ENCODE results near the gene MAGI2. TPM values are rescaled to one million over a fixed set of nuclear protein-coding genes. Genes with fewer than 3 reads are reported as not detected.

Gene MAGI2
- total RNA-seq, 1 donor from 2014 or later: 4.0 TPM

GRCh38 chr7:78020136-78020873 is 1433.2 kb downstream of the MAGI2 start:
- no peaks in the 10 kb centered on the region for H3K9me3 ChIP-seq
- H3K4me1 ChIP-seq: peaks cover 4 to 10% of the 10 kb centered on the region in 2 donors
- no peaks in the 10 kb centered on the region for H3K36me3 ChIP-seq
- intact Hi-C loops (cut with DNase I): loop anchor here (2.0 kb wide), 2 partner anchors 204 to 1156 kb away; no protein-coding TSS in a partner anchor
- no peaks in the 10 kb centered on the region for H3K27me3 ChIP-seq
- peak overlapping the region; percentile 63 to 78 for H3K4me3 ChIP-seq
- DNase-seq (ENCODE audit: low spot score in 2 of 2): peak in 1 of 2 donors; percentile 76
- TF ChIP-seq, protein P1, sequence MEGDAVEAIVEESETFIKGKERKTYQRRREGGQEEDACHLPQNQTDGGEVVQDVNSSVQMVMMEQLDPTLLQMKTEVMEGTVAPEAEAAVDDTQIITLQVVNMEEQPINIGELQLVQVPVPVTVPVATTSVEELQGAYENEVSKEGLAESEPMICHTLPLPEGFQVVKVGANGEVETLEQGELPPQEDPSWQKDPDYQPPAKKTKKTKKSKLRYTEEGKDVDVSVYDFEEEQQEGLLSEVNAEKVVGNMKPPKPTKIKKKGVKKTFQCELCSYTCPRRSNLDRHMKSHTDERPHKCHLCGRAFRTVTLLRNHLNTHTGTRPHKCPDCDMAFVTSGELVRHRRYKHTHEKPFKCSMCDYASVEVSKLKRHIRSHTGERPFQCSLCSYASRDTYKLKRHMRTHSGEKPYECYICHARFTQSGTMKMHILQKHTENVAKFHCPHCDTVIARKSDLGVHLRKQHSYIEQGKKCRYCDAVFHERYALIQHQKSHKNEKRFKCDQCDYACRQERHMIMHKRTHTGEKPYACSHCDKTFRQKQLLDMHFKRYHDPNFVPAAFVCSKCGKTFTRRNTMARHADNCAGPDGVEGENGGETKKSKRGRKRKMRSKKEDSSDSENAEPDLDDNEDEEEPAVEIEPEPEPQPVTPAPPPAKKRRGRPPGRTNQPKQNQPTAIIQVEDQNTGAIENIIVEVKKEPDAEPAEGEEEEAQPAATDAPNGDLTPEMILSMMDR (IDR thresholded peaks at IDR 0.05): peak; percentile 56 to 70 (median 63)
- H3K27ac ChIP-seq: peak overlapping the region; percentile 100

DNA sequence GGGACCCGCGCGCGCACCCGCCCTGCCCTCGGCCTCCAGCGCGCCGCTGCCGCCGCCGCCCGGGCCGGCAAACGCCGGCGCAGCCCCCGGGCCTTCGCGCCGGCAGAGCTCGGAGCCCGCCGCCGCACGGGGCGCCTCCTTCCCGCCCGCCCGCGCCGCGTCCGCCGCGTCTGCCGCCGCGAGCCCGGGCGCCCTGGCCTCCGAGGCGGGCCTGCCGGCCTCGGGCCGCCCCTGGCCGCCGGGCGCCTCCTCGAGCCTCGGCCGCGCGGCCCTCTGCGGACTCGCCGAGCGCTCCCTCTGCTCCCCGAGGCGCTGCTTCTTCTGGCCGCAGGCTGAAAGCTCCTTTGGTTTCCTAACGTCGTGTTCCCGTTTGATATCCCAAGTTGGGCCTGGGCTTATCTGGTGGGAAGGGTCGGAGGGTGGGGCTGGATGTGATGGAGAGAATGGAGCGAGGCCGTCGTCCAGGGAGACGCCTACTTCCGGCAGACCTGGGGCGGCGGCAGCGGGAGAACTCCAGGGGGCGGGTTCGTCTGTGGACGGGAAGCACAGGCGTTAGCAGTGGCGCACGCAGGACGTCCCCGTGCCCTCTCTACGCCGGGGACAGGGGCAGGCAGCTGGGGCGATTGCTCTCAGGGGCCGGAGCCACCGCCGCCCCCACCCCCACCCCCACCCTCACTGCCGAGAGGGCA is 1433.9 kb downstream of the MAGI2 start:
- intact Hi-C loops (cut with DNase I): loop anchor here (2.0 to 5.0 kb wide), 7 partner anchors 35 to 1433 kb away; partner anchors contain the start of genes MAGI2, PHTF2 and TMEM60
- DNase-seq (ENCODE audit: low spot score in 2 of 2): peak; percentile 69 to 97
- Histone ChIP-seq H3K27me3 (no peaks in the 10 kb centered on the region), H3K4me3 (peak overlapping the region; percentile 63 to 78), H3K27ac (peak overlapping the region; percentile 100), H3K36me3 (no peaks in the 10 kb centered on the region), H3K4me1 (peaks cover 4 to 10% of the 10 kb centered on the region in 2 donors), H3K9me3 (no peaks in the 10 kb centered on the region)
- TF ChIP-seq, protein P1 (IDR thresholded peaks at IDR 0.05): peak in 1 of 3 experiments; percentile 19

GRCh38 chr7:78018641-78019446 is 1434.6 kb downstream of the MAGI2 start:
- peak in 1 of 2 donors; percentile 77 for DNase-seq (ENCODE audit: low spot score in 2 of 2)
- TF ChIP-seq, protein P1 (IDR thresholded peaks at IDR 0.05): peak in 1 of 3 experiments; percentile 31
- Histone ChIP-seq H3K36me3 (no peaks in the 10 kb centered on the region), H3K4me1 (peaks cover 4 to 10% of the 10 kb centered on the region in 2 donors), H3K9me3 (no peaks in the 10 kb centered on the region), H3K4me3 (peak overlapping the region; percentile 58 to 74), H3K27me3 (no peaks in the 10 kb centered on the region), H3K27ac (peak overlapping the region; percentile 93 to 94)
- intact Hi-C loops (cut with DNase I): loop anchor here (2.0 to 5.0 kb wide), 5 partner anchors 34 to 1434 kb away; partner anchors contain the start of genes MAGI2, PHTF2 and TMEM60

GRCh38 chr7:78017591-78018100 is 1435.8 kb downstream of the MAGI2 start:
- Histone ChIP-seq H3K4me1 (peaks cover 4 to 10% of the 10 kb centered on the region in 2 donors), H3K4me3 (peak overlapping the region in 1 of 2 donors; percentile 74), H3K27ac (no peak overlapping the region), H3K27me3 (no peaks in the 10 kb centered on the region), H3K9me3 (no peaks in the 10 kb centered on the region), H3K36me3 (no peaks in the 10 kb centered on the region)
- intact Hi-C loops (cut with DNase I): loop anchor here (2.0 to 5.0 kb wide), 5 partner anchors 33 to 1435 kb away; partner anchors contain the start of genes MAGI2, PHTF2 and TMEM60
- no peak for DNase-seq (ENCODE audit: low spot score in 2 of 2)
- TF ChIP-seq, protein P1 (IDR thresholded peaks at IDR 0.05): no peak

Measured in ascending aorta (tissue), 2 donors.